Nephron (organoid): Measurements from ENCODE around the gene DNAJC11.

Experiments
- H3K27ac Mint-ChIP-seq, 3 experiments: 2 replicates each; pipeline ENCODE4 v1.8.0; 2020; ENCODE audit warnings: mixed read lengths in 3 of 3, mild to moderate bottlenecking in 2 of 3, moderate library complexity in 1 of 3
- H3K27me3 Mint-ChIP-seq: 2 replicates; pipeline ENCODE4 v1.8.0; 2021; ENCODE audit warnings: low read depth, mild to moderate bottlenecking, moderate library complexity, mixed read lengths
- H3K36me3 Mint-ChIP-seq: 2 replicates; pipeline ENCODE4 v1.8.0; 2020; ENCODE audit warnings: low read depth, mixed read lengths
- H3K4me1 Mint-ChIP-seq: 2 replicates; pipeline ENCODE4 v1.8.0; 2020; ENCODE audit warnings: mixed read lengths
- H3K4me3 Mint-ChIP-seq, 3 experiments: 2 replicates each; pipeline ENCODE4 v1.8.0; 2020; ENCODE audit warnings: mild to moderate bottlenecking in 3 of 3, mixed read lengths in 3 of 3, moderate library complexity in 2 of 3
- H3K9me3 Mint-ChIP-seq: 2 replicates; pipeline ENCODE4 v1.8.0; 2020; ENCODE audit warnings: mixed read lengths
- TF ChIP-seq, protein P1 (sequence below), 3 experiments: fragments of 200-600 bp; sonication (generic); IDR thresholded peaks; one replicate each; pipeline ENCODE4 v1.5.0; 2021; ENCODE audit warnings: antibody characterized with exemption in 3 of 3; ENCODE audit not compliant: unreplicated experiment in 3 of 3

DNAJC11 gene

GRCh38 chr1:6683434-6683833 is 18.2 kb downstream of the DNAJC11 start:
- Mint-ChIP-seq H3K27ac (no peak overlapping the region), H3K36me3 (peaks cover 21% of the 10 kb centered on the region), H3K27me3 (no peaks in the 10 kb centered on the region), H3K4me1 (no peaks in the 10 kb centered on the region), H3K4me3 (no peak overlapping the region), H3K9me3 (no peaks in the 10 kb centered on the region)
- TF ChIP-seq, protein P1, sequence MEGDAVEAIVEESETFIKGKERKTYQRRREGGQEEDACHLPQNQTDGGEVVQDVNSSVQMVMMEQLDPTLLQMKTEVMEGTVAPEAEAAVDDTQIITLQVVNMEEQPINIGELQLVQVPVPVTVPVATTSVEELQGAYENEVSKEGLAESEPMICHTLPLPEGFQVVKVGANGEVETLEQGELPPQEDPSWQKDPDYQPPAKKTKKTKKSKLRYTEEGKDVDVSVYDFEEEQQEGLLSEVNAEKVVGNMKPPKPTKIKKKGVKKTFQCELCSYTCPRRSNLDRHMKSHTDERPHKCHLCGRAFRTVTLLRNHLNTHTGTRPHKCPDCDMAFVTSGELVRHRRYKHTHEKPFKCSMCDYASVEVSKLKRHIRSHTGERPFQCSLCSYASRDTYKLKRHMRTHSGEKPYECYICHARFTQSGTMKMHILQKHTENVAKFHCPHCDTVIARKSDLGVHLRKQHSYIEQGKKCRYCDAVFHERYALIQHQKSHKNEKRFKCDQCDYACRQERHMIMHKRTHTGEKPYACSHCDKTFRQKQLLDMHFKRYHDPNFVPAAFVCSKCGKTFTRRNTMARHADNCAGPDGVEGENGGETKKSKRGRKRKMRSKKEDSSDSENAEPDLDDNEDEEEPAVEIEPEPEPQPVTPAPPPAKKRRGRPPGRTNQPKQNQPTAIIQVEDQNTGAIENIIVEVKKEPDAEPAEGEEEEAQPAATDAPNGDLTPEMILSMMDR (IDR thresholded peaks at IDR 0.05; ENCODE audit: unreplicated experiment in 3 of 3): no peak

GRCh38 chr1:6675941-6676340 is 25.7 kb downstream of the DNAJC11 start:
- no peak overlapping the region for H3K4me3 Mint-ChIP-seq
- TF ChIP-seq, protein P1 (IDR thresholded peaks at IDR 0.05; ENCODE audit: unreplicated experiment in 3 of 3): no peak
- H3K27ac Mint-ChIP-seq: peak overlapping the region; percentile 64 to 90 (median 84)
- H3K27me3 Mint-ChIP-seq: no peaks in the 10 kb centered on the region
- H3K4me1 Mint-ChIP-seq: peaks cover 17% of the 10 kb centered on the region
- H3K36me3 Mint-ChIP-seq: peaks cover 65% of the 10 kb centered on the region
- no peaks in the 10 kb centered on the region for H3K9me3 Mint-ChIP-seq

GRCh38 chr1:6674771-6675170 is 26.8 kb downstream of the DNAJC11 start:
- no peak overlapping the region for H3K4me3 Mint-ChIP-seq
- H3K27ac Mint-ChIP-seq: peak overlapping the region; percentile 23 to 53 (median 53)
- TF ChIP-seq, protein P1 (IDR thresholded peaks at IDR 0.05; ENCODE audit: unreplicated experiment in 3 of 3): no peak
- H3K36me3 Mint-ChIP-seq: peaks cover 65% of the 10 kb centered on the region
- H3K4me1 Mint-ChIP-seq: peaks cover 17% of the 10 kb centered on the region
- no peaks in the 10 kb centered on the region for H3K27me3 Mint-ChIP-seq
- H3K9me3 Mint-ChIP-seq: no peaks in the 10 kb centered on the region

- peaks cover 61% of the 10 kb centered on the region for H3K36me3 Mint-ChIP-seq
- H3K4me3 Mint-ChIP-seq: no peak overlapping the region
- TF ChIP-seq, protein P1 (IDR thresholded peaks at IDR 0.05; ENCODE audit: unreplicated experiment in 3 of 3): no peak
These were observed 27.7 kb downstream of the DNAJC11 start for GRCh38 chr1:6673816-6674398.

GRCh38 chr1:6672558-6672957 is 29.1 kb downstream of the DNAJC11 start:
- Mint-ChIP-seq H3K9me3 (no peaks in the 10 kb centered on the region), H3K36me3 (peaks cover 55% of the 10 kb centered on the region), H3K27me3 (no peaks in the 10 kb centered on the region), H3K4me1 (peaks cover 17% of the 10 kb centered on the region), H3K4me3 (no peak overlapping the region), H3K27ac (peak overlapping the region in 1 of 3 experiments; percentile 44)
- TF ChIP-seq, protein P1 (IDR thresholded peaks at IDR 0.05; ENCODE audit: unreplicated experiment in 3 of 3): no peak

More at GRCh38 chr1:6673816-6674398, 27.7 kb downstream of the DNAJC11 start:
- H3K9me3 Mint-ChIP-seq: no peaks in the 10 kb centered on the region
- H3K27ac Mint-ChIP-seq: no peak overlapping the region
- peaks cover 17% of the 10 kb centered on the region for H3K4me1 Mint-ChIP-seq
- no peaks in the 10 kb centered on the region for H3K27me3 Mint-ChIP-seq

- Mint-ChIP-seq H3K27ac (no peak overlapping the region), H3K27me3 (no peaks in the 10 kb centered on the region), H3K4me1 (peaks cover 5% of the 10 kb centered on the region), H3K4me3 (no peak overlapping the region), H3K9me3 (no peaks in the 10 kb centered on the region), H3K36me3 (peaks cover 56% of the 10 kb centered on the region)
- TF ChIP-seq, protein P1 (IDR thresholded peaks at IDR 0.05; ENCODE audit: unreplicated experiment in 3 of 3): no peak
These were observed 33.1 kb downstream of the DNAJC11 start for GRCh38 chr1:6668503-6668902.
